Fibroblast of mammary gland (primary cell): Measurements from ENCODE around the gene NEGR1.

Experiments
- DNase-seq: peaks from one replicate; pipeline ENCODE4 v3.0.0-alpha.2; 2010; ENCODE audit warnings: low read depth
- H3K4me3 ChIP-seq: 2 replicates; pipeline ENCODE4 v1.5.1; 2011; ENCODE audit warnings: low read depth, mild to moderate bottlenecking, low read length, moderate library complexity; ENCODE audit not compliant: control insufficient read depth
- TF ChIP-seq, protein P1 (sequence below): conservative IDR thresholded peaks from 2 replicates; pipeline ENCODE4 v1.5.1; 2011; ENCODE audit warnings: low read depth, low read length, inconsistent platforms; ENCODE audit not compliant: control insufficient read depth, insufficient read depth

Gene NEGR1

DNA sequence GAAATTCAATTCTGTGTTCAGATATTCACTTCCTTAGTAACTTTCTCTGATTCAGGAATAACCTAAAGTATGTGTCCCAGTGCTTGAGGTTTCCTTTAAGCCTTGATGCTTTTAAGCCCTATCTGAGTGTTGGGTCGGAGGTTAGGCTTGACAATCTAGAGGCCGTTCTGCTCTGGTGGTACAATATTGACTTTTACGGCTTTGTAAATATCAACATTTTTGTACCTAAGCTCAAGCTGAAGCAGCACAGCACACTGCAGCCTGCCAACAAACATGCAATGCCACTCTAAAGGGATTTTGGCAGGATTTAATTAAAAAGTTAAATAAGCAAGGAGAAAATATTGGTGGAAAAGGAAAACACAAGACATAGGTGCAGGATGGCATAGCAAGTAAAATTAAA, 279.2 kb downstream of the NEGR1 start:
- H3K4me3 ChIP-seq: no peak overlapping the region
- DNase-seq: no peak
- TF ChIP-seq, protein P1, sequence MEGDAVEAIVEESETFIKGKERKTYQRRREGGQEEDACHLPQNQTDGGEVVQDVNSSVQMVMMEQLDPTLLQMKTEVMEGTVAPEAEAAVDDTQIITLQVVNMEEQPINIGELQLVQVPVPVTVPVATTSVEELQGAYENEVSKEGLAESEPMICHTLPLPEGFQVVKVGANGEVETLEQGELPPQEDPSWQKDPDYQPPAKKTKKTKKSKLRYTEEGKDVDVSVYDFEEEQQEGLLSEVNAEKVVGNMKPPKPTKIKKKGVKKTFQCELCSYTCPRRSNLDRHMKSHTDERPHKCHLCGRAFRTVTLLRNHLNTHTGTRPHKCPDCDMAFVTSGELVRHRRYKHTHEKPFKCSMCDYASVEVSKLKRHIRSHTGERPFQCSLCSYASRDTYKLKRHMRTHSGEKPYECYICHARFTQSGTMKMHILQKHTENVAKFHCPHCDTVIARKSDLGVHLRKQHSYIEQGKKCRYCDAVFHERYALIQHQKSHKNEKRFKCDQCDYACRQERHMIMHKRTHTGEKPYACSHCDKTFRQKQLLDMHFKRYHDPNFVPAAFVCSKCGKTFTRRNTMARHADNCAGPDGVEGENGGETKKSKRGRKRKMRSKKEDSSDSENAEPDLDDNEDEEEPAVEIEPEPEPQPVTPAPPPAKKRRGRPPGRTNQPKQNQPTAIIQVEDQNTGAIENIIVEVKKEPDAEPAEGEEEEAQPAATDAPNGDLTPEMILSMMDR: no peak

DNA sequence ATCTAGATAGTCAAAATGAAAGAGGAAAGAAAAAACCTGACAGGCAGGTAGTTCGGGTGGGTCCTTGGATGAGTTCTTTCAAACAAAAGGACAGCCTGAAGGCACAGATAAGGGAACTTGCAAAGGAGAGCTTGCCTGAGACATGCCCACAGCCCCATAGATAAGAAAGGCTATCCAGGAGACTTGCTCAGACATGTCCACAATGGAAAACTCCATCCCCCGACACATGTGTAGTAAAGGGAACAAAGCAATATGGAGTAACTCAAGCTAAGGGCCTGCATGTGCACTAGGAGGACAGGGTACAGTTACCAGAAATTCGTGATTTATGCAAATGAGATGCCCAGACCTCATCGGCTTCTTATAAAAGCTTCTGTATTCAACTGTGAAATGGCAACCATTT, 281.5 kb downstream of the NEGR1 start:
- TF ChIP-seq, protein P1: no peak

DNA sequence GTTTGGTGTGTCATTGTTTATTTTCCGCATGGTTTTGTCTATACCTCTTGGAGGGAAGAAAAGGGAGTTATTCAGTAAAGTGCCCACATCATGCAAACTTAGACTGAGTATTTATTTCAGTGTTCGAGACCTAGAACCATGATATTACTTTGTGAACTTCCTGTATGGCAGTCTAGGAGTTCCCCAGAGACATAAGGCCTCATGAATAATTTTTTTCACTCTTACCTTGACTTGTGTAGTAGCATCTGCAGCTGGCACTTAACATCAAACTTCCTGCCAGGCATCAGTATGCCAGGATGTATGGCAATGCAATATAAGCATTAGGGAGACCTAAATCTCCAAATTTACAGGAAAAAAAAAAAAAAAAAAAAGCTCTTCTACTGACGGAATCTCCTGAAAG, 287.7 kb downstream of the NEGR1 start:
- no peak overlapping the region for H3K4me3 ChIP-seq
- no peak for DNase-seq
- TF ChIP-seq, protein P1: no peak

More for the DNA sequence above, 281.5 kb downstream of the NEGR1 start:
- peak; percentile 4 for DNase-seq
- H3K4me3 ChIP-seq: no peak overlapping the region

DNA sequence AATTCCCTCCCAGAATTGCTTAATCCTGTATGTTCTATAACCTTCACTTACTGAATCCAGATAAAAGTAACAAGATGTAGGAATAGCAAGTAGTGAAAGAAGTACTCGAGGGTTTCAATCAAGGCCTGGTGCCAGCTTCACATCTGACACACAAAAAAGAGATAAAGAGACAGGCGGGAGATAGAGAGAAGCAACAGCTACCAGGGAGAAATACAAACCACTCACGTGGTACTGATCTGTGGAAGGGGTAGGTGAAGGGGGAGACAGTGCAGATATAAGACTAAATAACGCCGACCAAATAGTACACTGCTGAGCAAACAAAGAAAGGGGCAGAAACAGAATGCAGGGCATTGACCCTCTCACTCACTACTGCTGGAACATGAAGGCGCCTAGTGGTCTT, 295.2 kb downstream of the NEGR1 start:
- no peak overlapping the region for H3K4me3 ChIP-seq
- TF ChIP-seq, protein P1: no peak
- no peak for DNase-seq

DNA sequence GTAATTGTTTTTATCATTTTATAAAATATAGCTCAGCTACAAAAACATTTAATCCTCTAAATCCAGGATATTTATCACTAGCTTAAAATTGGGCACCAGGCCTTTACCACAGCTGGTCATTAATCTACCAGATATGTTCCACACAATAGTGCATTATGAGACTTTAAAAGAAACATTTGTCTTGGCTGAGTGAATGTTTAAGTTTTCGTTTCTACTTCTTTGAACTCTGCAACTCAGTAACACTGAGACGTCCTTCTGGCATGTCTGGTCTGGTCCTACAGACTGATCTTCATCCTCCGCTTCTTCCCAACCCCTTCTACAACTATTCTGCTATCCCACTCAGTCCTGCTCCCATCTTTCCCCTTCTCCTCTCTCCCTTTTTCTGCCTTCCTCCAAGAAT, 296.2 kb downstream of the NEGR1 start:
- TF ChIP-seq, protein P1: no peak
- no peak for DNase-seq
- no peak overlapping the region for H3K4me3 ChIP-seq

DNA sequence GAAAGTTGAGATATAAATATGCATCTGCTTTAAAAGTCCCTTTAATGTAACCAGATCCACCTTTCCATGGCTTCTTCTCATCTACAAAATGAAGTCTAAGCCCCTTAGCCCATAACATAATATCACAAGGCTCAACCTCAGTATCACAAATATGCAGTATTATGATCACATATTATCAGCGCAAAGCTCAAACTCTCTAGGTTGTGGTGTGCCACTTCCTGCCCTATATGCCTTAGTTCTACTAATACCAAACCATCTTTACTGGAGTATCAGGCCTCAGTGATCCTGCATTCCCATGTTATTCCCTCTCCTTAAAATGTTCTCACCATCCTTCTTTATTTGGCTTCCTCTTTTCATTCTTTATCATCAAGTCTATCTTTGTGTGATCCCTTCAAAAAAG, 301.8 kb downstream of the NEGR1 start:
- H3K4me3 ChIP-seq: no peak overlapping the region
- TF ChIP-seq, protein P1: no peak
- no peak for DNase-seq

DNA sequence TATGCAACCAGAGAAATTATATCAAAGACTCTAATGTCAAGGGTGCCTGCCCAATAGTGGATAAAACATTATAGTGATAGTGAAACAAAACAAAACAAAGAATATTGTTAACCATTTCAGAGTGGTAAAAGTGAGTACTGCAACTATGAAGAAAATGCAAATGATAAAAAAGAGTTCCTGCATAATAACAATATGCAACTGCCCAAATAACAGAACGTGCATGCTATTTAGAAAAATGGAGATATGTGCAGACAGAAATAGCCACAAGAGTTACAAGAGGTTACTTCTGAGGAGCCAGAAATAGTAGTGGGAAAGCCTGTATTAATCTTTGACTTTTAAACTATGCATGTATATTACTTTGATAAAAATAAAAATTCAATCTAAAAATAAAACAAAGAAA, 302.5 kb downstream of the NEGR1 start:
- TF ChIP-seq, protein P1: no peak
- no peak for DNase-seq
- no peak overlapping the region for H3K4me3 ChIP-seq
